Mucosa of stomach (tissue), 1 donor: ENCODE measurements around the gene CCDC107.
A peak's percentile ranks its signal among the peaks of the same experiment; 100 is the strongest.

ENCODE experiments used
- H3K27me3 ChIP-seq: one replicate; pipeline ENCODE4 v1.7.0; 2013; ENCODE audit warnings: mild to moderate bottlenecking, low read length; ENCODE audit not compliant: control insufficient read depth, insufficient read depth
- H3K36me3 ChIP-seq: one replicate; pipeline ENCODE4 v1.7.0; 2013; ENCODE audit warnings: low read length; ENCODE audit not compliant: control insufficient read depth, insufficient read depth
- H3K4me1 ChIP-seq: one replicate; pipeline ENCODE4 v1.7.0; 2013; ENCODE audit warnings: mild to moderate bottlenecking, low read length; ENCODE audit not compliant: control insufficient read depth, insufficient read depth
- H3K4me3 ChIP-seq: one replicate; pipeline ENCODE4 v1.7.0; 2013; ENCODE audit warnings: low read length
- H3K9ac ChIP-seq: one replicate; pipeline ENCODE4 v1.7.0; 2013; ENCODE audit warnings: mild to moderate bottlenecking, low read length, moderate library complexity
- H3K9me3 ChIP-seq: one replicate; pipeline ENCODE4 v1.7.0; 2013; ENCODE audit warnings: mild to moderate bottlenecking, low read length, moderate library complexity; ENCODE audit not compliant: control insufficient read depth
- donor health status: Pancreatic carcinoma.

The CCDC107 gene

DNA sequence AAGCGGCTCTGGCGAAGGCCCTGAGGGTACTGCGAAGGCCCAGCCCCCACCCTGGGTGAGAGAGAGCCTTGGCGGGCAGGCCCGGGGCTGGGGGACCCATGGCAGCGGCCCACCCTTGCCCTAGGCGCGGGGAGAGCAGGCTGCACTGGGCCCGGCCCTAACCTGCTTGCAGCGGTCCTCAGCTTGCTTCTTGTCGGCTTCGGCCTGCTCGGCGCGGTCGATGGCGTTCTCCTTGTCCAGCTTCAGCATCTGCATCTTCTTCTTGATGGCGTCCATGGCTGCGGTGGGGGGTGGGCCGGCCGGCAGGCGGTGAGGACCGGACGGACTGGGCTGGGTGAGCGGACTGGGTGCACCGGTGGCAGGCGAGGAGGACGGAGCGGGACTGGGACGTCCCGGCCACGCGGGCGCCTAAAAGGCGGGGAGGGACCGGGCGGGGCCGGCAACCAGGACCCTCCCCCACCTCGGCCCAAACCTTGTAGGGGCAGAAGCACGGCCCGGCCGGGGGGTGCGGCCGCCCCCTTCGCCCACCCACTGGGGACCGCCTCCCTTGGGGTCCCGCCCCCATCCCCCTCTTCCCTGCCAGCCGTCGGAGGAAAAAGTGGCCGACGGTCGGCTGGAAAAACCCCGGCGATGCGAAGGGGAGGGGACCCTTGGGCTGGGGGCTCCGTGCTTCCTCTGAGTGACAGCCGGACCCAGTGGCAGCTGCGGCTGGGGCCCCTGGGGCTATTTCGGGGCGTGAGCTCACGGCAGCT is 31.6 kb downstream of the CCDC107 start, which contains the start of gene TPM2:
Gene TPM2 (minus strand): TSS at position 384 of the 752 bp plus-strand sequence. CDS start 108 bp downstream, at position 276.
- Histone ChIP-seq H3K4me1 (peaks cover 21% of the 10 kb centered on the region), H3K36me3 (no peaks in the 10 kb centered on the region), H3K27me3 (no peaks in the 10 kb centered on the region), H3K9ac (peak within 1 kb of the TSS; percentile 87), H3K4me3 (peak within 1 kb of the TSS; percentile 46), H3K9me3 (no peaks in the 10 kb centered on the region)

DNA sequence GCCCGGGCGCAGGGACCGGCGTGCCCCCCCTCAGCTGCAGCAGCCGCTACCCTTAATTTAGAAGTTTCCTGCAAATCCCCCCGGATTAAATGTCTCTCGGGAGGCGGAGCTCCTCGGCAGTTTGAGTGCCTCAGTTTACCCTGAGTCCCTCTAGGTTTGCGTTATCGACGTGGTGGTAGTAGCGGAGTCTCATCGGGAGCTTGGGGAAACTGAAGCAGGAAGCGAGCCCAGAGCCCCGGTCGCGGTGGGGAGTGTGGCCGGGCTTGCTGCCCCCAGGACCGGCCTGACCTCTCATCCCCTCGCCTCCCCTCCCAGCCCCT is 32.2 kb downstream of the CCDC107 start:
- peak overlapping the region; percentile 87 for H3K9ac ChIP-seq
- H3K9me3 ChIP-seq = no peaks in the 10 kb centered on the region
- H3K27me3 ChIP-seq = no peaks in the 10 kb centered on the region
- H3K4me3 ChIP-seq = no peak overlapping the region
- no peaks in the 10 kb centered on the region for H3K36me3 ChIP-seq
- peaks cover 25% of the 10 kb centered on the region for H3K4me1 ChIP-seq

DNA sequence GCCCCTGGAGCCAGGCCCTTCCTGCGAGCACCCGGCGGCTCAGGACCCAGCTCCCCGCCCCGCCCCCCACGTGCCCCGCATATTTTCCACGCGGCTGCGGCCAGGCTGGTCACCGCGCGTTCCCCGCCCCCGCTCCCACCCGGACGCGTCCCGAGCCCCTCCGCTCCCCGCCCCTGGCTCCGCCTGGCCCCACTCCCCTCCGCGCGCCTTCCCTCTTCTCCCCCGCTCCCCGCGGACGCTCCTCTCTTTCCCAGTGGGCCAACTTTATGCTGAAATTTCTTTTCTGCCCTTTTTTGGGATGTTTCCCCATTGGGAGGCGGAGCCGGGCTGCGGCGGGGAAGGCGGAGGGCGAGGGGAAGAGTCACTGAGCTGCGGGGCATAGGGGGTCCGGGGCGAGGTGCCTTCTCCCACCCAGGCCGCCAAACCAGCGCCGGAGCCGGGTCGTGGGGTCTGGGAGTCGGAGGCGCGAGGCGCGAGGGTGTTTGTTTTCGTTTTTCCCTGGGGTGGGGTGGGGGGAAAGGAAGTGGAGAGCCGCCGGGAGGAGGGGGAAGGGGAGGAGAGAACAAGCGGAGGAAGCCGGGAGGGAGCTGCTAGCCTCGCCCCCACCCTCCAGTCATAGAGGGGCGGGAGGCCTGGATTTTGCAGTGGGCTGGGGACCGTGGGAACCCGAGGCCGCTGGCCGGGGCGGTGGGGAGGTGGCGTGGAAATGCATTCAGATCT is 32.7 kb downstream of the CCDC107 start:
- Histone ChIP-seq H3K9ac (peak overlapping the region; percentile 87), H3K36me3 (no peaks in the 10 kb centered on the region), H3K4me1 (peaks cover 29% of the 10 kb centered on the region), H3K4me3 (peak overlapping the region; percentile 46), H3K27me3 (no peaks in the 10 kb centered on the region), H3K9me3 (no peaks in the 10 kb centered on the region)

DNA sequence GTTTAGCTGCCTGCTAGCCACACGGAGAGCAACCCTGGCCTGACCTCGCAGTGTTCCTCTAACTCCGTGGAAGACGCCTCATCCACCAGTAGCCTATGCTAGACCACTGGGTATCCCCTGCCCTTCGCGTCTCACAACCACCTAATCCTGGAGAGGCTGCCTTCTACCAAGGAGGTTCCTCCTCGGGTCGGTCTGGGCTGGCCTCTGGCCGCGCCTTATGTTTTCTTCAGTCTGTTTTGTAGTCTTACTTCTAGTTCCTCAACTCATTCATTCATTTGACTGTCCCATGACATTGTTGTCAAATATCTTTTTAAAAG is 33.2 kb downstream of the CCDC107 start:
- H3K9ac ChIP-seq = peak overlapping the region; percentile 87
- H3K27me3 ChIP-seq = no peaks in the 10 kb centered on the region
- peaks cover 34% of the 10 kb centered on the region for H3K4me1 ChIP-seq
- H3K4me3 ChIP-seq = peak overlapping the region; percentile 46
- H3K9me3 ChIP-seq = no peaks in the 10 kb centered on the region
- no peaks in the 10 kb centered on the region for H3K36me3 ChIP-seq

DNA sequence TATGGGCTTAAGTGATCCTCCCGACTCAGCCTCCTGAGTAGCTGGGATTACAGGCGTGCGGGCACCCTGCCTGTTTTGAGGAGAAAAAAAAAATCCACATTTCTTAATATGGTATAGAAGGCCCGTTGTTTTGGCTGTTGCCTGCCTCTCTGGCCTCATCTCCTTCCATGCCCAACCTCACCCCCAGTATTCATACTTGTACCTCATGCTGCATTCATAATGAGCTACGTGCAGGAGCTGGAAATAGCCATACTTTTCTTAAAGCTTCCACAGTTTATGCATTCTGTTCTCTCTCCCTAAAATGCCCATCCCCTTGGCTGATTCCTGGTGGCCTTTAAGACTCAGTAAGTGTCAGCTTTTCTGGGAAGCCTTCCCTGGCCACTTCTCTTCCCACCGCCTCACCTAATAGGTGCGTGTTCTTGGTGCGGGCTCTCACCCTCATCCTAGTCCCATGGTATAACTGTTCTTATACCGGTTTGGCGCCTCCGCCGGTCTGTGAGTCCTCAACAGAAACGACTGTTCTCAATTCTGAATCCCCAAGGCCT is 33.7 kb downstream of the CCDC107 start:
- no peaks in the 10 kb centered on the region for H3K9me3 ChIP-seq
- H3K4me3 ChIP-seq = no peak overlapping the region
- H3K4me1 ChIP-seq = peaks cover 40% of the 10 kb centered on the region
- peaks cover 1% of the 10 kb centered on the region for H3K36me3 ChIP-seq
- H3K27me3 ChIP-seq = no peaks in the 10 kb centered on the region
- no peak overlapping the region for H3K9ac ChIP-seq

DNA sequence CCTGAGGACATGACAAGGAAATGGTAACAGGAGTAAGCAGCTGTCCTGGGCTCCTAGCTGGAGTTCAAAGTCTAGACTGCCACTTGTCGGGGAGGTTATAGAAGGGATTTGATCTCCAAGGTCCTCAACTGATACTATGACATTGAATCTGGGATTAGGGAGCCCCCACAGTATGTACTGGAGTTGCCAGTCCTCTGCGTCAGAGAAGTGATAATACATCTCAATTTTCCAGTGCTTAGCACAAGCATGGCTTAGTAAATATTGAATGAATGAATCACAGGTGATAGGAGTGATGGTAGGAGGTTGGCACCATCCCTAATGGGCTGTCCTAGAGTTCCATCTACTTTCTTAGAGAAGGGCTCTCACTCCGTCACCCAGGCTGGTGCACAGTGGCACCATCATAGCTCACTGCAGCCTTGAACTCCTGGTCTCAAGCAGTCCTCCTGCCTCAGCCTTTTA is 37.9 kb downstream of the CCDC107 start:
- Histone ChIP-seq H3K4me1 (peaks cover 30% of the 10 kb centered on the region), H3K27me3 (no peaks in the 10 kb centered on the region), H3K4me3 (no peak overlapping the region), H3K36me3 (peaks cover 38% of the 10 kb centered on the region), H3K9ac (peak overlapping the region; percentile 34), H3K9me3 (no peaks in the 10 kb centered on the region)

DNA sequence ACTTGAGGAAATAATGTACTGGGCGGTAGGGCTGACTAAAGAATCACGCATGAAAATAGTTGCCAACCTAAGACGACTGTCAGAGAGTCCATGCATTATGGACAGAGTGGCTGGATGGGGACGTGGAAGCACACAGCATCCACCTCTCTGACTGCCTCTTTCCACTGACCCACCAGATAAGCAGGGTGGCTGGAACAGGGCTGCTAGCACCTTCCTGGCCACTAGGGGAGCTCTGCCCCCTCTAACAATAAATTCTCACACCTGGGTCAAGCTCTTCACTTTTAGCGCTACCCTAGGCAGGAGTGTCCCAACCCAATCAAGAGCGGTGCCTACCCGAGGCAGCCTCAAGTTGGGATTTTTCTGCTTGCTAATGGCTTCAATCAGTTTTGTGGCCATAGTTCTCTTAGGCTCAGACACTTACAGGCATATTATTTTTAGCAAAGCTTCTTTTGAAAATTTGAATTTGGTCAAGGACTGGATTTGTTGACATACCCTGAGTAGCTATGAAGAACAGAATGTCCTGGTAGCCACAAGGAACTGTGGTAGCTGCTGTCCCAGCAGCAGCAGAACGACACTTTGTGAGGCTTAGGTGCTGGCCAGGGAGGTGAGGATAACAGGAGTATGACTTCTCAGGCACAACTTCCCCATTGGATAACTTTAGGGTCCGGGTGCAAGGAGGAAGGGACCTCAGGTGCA is 38.6 kb downstream of the CCDC107 start:
- Histone ChIP-seq H3K36me3 (peaks cover 40% of the 10 kb centered on the region), H3K4me3 (no peak overlapping the region), H3K9ac (peak overlapping the region; percentile 34), H3K9me3 (no peaks in the 10 kb centered on the region), H3K4me1 (peaks cover 24% of the 10 kb centered on the region), H3K27me3 (no peaks in the 10 kb centered on the region)

DNA sequence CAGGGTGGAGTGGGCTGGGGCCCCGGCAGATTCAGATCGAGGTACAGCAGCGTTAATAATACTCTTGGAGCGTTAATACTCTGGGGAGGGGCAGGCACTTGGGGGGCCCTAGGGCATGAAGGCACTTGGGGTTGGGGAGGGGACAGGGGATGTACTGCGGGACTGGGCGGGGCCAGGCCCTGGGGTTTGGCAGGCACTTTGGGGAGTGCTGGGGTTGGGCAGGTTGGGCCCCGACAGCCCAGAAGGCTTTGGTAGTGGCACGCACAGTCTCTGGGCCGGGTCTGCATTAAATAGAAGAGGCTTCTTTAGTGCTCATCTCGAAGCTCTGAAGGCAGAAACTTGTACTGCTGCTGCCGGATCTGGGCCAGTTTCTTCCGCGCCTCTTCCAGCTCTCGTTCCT is 39.4 kb downstream of the CCDC107 start:
- peak overlapping the region; percentile 34 for H3K9ac ChIP-seq
- no peaks in the 10 kb centered on the region for H3K9me3 ChIP-seq
- H3K27me3 ChIP-seq = no peaks in the 10 kb centered on the region
- H3K4me3 ChIP-seq = no peak overlapping the region
- H3K36me3 ChIP-seq = peaks cover 45% of the 10 kb centered on the region
- H3K4me1 ChIP-seq = peaks cover 23% of the 10 kb centered on the region

DNA sequence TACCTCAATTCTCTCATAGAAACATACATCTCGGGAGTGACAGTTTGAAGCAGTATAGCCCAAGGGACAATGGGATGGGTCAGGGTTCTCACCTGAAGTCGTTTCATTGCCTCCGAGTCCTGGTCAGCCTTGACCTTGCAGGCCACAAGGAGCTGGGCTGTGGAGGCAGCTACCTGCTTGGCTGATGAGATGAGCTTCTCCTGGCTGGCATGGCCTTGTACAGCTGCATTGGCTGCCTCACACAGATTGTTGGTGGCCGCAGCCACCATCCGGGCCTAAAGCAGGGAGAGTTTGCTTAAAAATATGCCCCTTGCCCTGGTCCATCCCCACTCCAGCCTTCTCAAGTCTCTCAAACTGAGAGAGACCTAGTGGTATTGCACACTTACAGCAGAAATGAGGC is 40.1 kb downstream of the CCDC107 start:
- Histone ChIP-seq H3K9me3 (no peaks in the 10 kb centered on the region), H3K4me1 (peaks cover 23% of the 10 kb centered on the region), H3K36me3 (peaks cover 45% of the 10 kb centered on the region), H3K4me3 (no peak overlapping the region), H3K27me3 (no peaks in the 10 kb centered on the region), H3K9ac (no peak overlapping the region)

DNA sequence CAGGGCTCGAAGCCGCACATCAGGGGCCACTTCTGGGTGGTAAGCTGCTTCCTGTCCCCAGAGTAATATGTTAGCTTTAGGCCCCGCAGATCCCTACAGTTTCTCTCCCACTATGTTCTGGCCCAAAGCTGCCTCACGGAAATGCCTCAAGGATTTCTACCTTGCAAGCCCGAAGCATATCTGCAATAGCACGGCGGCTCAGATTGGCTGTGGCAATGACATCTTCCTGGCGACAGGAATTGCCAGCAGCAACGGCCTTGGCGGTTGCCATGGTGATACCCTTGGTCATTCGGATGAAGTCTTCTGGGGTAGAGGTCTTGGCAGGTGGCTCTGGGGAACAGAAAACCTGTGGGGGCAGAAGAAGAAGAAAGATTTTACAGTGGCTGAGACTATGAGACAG is 41.9 kb downstream of the CCDC107 start:
- H3K36me3 ChIP-seq = peaks cover 62% of the 10 kb centered on the region
- H3K4me1 ChIP-seq = peaks cover 20% of the 10 kb centered on the region
- no peak overlapping the region for H3K4me3 ChIP-seq

DNA sequence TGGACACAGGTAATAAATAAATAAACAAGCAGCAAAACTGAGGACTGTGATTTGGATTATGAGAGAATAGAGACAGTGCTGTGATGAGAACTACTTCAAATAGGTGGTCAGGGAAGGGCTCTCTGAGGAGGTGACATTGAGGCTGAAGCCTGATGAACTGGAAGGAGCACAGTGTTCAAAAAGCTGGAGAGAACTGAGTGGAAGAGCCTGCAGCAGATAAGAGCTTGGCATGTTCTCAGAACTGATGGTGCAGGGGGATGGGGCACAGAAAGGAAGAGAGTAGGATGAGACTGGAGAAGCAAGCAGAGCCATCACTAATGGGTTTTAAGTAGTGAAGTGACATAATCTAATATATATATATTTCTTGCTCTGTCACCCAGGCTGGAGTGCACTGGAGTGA is 42.9 kb downstream of the CCDC107 start:
- H3K4me1 ChIP-seq = peaks cover 13% of the 10 kb centered on the region
- H3K9me3 ChIP-seq = no peaks in the 10 kb centered on the region
- H3K27me3 ChIP-seq = no peaks in the 10 kb centered on the region
- H3K4me3 ChIP-seq = no peak overlapping the region
- H3K9ac ChIP-seq = no peak overlapping the region
- H3K36me3 ChIP-seq = peaks cover 72% of the 10 kb centered on the region

More for the DNA sequence above, 41.9 kb downstream of the CCDC107 start:
- Histone ChIP-seq H3K9me3 (no peaks in the 10 kb centered on the region), H3K9ac (no peak overlapping the region), H3K27me3 (no peaks in the 10 kb centered on the region)

DNA sequence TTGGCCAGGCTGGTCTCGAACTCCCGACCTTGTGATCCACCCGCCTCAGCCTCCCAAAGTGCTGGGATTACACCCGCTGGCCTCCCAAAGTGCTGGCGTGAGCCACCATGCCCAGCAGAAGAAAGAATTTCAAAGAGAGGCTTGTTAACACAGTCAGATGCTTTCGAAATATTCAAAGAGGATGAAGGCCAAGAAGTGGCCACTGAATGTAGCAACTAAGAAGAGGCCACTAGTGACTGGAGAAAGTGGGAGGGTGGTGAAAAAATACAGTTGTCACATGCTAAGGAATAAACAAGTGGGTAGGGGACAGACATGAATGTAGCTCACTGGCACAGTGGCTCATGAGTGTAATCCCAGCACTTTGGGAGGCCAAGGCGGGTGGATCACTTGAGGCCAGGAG is 44.6 kb downstream of the CCDC107 start:
- Histone ChIP-seq H3K9me3 (no peaks in the 10 kb centered on the region), H3K4me3 (no peak overlapping the region), H3K4me1 (no peaks in the 10 kb centered on the region), H3K9ac (no peak overlapping the region), H3K36me3 (peaks cover 75% of the 10 kb centered on the region), H3K27me3 (no peaks in the 10 kb centered on the region)
